Left hindlimb (tissue), 1 donor: Measurements from ENCODE around the gene BCR.

Experiments
- DNase-seq: peaks from one replicate; pipeline ENCODE4 v3.0.0-alpha.2; 2018

The BCR gene

GRCh38 chr22:23178512-23179254 lies 1.6 kb upstream of the BCR start:
- DNase-seq: peak; percentile 63

- peak; percentile 50 for DNase-seq
Observed at GRCh38 chr22:23179381-23180299, 669 bp upstream of the BCR start.

- DNase-seq: no peak
Observed at GRCh38 chr22:23180893-23181720, 798 bp downstream of the BCR start.

- DNase-seq: no peak
Observed at GRCh38 chr22:23181721-23182308, 1.5 kb downstream of the BCR start.

GRCh38 chr22:23182309-23183060 lies 2.2 kb downstream of the BCR start:
- no peak for DNase-seq

- DNase-seq: peak; percentile 78
Observed at GRCh38 chr22:23183061-23183698, 2.9 kb downstream of the BCR start.

- no peak for DNase-seq
Observed at GRCh38 chr22:23184100-23184763, 3.9 kb downstream of the BCR start.

GRCh38 chr22:23184764-23185113 lies 4.4 kb downstream of the BCR start:
- no peak for DNase-seq

- no peak for DNase-seq
Observed at GRCh38 chr22:23187211-23187610, 6.9 kb downstream of the BCR start.

- DNase-seq: no peak
Observed at GRCh38 chr22:23187871-23188700, 7.8 kb downstream of the BCR start.

- no peak for DNase-seq
Observed at GRCh38 chr22:23190526-23190925, 10.2 kb downstream of the BCR start.

GRCh38 chr22:23192133-23192532 lies 11.8 kb downstream of the BCR start:
- DNase-seq: no peak

GRCh38 chr22:23192558-23192957 lies 12.2 kb downstream of the BCR start:
- no peak for DNase-seq

- no peak for DNase-seq
Observed at GRCh38 chr22:23193196-23193827, 13.0 kb downstream of the BCR start.

- DNase-seq: no peak
Observed at GRCh38 chr22:23193882-23194281, 13.6 kb downstream of the BCR start.

GRCh38 chr22:23196165-23196564 lies 15.9 kb downstream of the BCR start:
- DNase-seq: no peak

GRCh38 chr22:23197836-23198235 lies 17.5 kb downstream of the BCR start:
- no peak for DNase-seq

- DNase-seq: no peak
Observed at GRCh38 chr22:23199159-23199558, 18.9 kb downstream of the BCR start.

- no peak for DNase-seq
Observed at GRCh38 chr22:23200898-23201297, 20.6 kb downstream of the BCR start.
